GM19193 (cell line): Measurements from ENCODE around the gene LPO.

Experiments used
- POLR2A ChIP-seq: IDR thresholded peaks from 4 replicates; pipeline ENCODE4 v1.6.1; 2011; ENCODE audit not compliant: insufficient read depth, insufficient read length; ENCODE audit errors: extremely low read depth

The LPO gene

DNA sequence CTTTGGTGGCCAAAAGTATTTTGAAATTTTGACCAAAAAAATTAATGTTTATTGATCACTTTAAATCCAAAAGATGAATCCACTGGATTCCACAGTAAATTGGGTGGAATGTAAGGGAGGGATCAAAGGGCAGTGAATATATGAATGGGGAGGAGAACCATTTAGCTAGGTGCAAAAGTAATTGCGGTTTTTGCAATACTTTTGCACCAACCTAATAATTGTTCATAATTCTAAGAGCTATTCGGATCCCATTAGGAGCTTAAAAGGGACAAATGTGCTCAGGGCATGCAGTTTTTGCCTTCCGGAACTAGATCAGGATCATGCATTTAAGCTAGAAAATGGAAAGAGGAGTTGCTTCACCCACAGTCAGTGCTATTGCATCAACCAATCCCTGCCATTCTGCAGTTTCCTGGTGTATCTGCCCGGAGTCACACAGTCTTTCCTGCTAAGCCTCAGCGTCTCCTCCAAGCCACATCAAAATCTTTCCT, at the start of gene LPO:
LPO (plus strand) TSS at position 438 of the 488 bp plus-strand sequence. CDS start 4,396 bp downstream, outside the sequence.
- no peak for TF ChIP-seq POLR2A

DNA sequence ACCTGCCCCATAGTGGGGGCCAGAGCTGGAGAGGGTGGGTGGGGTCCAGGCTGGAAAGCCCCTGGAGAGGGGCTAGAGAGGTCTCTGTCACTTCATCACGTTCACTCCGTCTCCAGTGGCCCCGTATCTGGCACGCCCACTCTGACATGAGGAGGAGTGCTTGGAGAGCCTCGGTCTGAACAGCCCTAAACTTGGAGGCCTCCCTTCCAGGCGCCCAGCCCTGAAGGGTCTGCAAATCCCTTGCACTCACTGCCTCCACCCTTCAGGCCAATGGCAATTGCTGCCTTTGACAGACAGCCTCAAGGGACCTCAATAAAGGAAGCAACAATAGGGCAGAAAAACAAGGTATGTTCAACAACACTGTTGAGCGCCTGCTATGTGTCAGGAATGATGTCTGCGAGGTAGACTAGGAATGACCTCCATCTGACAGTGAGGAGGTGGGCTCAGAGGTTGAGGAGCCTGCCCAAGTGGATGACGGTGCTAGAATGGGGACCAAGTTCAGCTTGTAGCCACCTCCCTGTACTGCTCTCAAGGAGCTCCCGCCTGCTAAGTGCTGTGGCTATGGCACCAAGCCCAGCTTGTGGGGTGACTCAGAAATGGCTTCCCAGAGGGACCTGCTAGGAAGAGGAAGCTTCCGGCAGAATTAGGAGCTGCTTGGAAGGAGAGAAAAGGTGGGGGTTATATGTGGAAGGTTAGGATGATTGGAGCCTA, 48.8 kb upstream of the LPO start:
- no peak for TF ChIP-seq POLR2A

DNA sequence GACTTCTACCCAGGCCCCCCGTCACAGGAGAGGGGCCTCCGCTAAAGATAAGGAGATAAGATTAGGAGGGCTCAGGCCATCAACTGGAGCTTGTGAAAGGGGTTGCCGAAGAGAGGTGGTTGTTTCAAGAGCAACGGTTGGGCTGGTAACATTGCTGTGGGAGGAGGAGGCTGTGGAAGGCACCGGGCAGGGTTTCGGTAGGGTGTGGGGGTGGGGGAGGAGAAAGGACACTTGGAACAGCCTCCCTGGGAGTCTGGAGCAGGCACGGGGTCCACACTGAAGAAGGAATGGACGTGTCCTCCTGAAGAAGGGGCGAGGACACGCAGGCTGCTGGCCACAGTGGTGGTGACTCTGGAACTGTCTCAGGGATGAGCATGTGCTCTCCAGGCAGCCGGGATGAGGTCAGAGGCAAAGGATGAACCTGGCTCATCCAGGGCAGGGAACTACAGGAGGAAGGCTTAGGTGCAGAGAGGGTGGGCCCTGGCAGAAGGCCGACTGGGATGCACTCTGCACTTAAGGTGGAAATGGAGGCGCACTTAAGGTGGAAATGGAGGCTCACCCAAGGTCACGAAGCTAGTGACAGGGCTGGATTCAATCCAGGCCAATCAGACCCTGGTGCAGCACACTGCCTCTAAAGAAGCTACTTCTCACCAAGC, 47.0 kb upstream of the LPO start:
- no peak for TF ChIP-seq POLR2A

DNA sequence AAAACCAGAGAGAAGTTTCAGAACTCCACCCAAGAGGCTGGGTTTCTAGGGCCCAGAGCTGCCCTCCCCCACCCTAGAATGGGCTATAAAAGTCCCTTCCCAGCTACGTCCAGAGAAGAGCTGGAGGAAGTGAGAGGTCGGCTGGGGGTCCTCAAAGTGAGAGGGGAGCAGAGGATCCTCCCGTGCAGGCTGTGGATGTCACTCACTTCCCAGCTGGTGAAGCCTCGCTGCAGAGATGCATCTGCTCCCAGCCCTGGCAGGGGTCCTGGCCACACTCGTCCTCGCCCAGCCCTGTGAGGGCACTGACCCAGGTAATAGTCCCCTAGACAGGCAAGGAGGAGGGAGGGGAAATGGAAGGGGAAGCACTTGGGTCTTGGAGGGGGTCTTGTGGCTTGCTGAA, 45.8 kb upstream of the LPO start, which contains the start of gene EPX:
EPX (plus strand) TSS at position 115 of the 400 bp plus-strand sequence; CDS start at position 236, 121 bp downstream.
- no peak for TF ChIP-seq POLR2A

DNA sequence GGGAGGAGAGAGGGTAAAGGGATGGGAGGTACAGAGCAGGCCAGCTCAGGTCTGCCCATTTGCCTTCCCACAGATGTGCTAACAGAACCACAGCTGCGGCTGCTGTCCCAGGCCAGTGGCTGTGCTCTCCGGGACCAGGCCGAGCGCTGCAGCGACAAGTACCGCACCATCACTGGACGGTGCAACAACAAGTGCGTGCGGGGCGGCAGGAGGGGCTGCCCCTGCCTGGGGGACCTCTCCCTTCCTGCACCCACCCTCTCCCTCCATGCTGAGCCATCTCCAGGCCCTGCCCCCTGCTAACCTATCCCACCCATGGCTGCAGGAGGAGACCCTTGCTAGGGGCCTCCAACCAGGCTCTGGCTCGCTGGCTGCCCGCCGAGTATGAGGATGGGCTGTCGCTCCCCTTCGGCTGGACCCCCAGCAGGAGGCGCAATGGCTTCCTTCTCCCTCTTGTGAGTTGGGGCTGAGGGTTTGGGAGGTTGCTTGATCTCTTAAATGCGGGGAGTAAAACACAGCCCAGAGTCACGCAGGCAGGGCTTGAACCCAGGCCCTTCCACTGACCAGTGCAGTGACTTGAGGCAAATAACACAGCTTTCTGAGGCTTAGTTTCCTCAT, 44.6 kb upstream of the LPO start:
- TF ChIP-seq POLR2A = no peak

DNA sequence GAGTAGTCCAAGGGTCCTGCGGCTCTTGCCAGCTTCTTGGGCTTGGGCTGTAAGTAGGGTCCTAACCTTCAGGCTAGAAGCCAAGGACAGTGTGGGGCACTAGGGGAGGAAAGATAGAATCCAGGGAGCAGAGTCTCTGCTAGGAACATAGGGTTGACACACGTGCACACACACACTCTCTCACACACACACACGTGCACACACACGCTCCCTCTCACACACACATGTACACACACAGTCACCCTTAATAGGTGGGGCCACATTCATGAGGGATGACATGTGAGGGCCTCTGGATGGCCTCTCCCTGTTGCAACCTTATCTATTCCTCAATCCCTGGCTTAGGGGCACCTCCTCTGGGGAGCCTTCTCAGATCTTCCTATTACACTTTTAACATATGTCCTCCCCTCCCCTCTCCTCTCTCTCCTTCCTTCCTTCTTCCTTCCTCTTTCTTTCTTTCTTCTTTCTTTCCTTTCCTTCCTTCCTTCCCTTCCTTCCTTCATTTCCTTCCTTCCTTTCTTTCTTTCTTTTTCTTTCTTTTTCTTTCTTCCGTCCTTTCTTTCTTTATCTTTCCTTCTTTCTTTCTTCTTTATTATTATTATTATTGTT, 42.8 kb upstream of the LPO start:
- TF ChIP-seq POLR2A = no peak

DNA sequence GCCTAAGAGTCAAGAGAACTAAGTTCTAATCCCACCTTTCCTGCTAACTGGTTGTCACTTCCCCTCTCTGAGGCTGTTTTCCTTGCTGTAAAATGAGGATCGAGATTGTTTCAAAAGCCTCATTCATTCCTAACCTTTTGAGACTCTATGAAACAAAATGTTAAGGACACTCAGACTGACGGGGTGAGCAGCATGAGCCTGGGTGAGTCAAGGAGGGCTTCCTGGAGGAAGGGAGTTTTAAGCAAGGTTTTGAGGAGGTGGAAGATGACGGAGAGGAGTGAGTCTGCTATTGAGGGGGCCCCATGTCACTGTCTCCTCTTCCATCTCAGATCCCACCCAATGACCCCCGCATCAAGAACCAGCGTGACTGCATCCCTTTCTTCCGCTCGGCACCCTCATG, 41.8 kb upstream of the LPO start:
- no peak for TF ChIP-seq POLR2A

DNA sequence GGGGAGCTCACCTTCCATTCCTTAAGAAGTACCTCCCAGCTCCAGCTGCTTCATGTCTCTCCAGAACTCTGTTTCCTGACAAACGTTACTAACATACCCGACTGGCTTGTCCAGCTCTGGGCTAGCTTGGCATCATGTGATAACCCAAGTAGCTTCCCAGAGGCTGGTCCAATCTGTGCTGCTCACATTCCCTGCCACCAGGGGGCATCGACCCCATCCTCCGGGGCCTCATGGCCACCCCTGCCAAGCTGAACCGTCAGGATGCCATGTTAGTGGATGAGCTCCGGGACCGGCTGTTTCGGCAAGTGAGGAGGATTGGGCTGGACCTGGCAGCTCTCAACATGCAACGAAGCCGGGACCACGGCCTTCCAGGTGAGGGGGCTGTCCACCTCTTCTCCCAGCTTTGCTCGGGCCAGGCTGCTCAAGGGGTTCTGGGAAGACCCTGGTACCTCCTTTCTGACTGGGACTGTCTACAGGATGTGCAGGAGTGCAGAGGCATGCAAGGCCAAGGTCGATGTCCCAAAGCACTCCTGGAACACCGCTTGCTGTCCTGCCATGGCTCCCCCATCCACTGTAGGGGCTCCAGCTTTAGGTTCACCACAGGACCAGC, 38.3 kb upstream of the LPO start:
- TF ChIP-seq POLR2A = no peak

DNA sequence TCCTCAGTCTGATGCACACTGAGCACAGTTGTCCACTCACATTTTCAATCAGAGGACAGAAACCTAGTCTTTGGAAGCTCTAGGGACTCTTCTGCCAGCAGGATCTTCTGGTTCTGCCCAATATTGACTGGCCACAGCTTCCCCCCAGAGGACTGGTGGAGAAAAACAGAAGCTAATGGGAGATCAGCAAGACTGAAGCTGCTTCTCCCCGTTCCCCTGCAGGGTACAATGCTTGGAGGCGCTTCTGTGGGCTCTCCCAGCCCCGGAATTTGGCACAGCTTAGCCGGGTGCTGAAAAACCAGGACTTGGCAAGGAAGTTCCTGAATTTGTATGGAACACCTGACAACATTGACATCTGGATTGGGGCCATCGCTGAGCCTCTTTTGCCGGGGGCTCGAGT, 35.5 kb upstream of the LPO start:
- no peak for TF ChIP-seq POLR2A

DNA sequence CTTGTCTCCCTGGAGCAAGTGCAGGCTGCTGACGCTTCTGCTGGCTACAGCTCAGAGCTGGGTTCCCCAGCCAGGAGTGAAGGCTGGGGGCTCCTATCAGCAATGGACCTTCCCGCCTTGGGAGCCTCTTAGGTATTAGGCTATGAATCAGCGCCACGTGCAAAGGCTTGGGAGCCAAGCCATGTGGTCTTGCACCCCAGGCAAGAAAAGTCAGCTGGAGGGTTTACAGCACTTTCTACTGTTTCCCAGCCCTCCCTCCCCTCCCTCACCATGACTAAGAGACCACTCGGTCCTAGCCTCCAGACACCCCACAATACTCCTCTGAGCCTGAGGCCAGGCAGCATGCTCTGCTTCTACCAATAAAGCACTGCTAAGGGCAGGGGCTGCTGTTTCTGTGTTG, 33.6 kb upstream of the LPO start:
- TF ChIP-seq POLR2A = no peak

DNA sequence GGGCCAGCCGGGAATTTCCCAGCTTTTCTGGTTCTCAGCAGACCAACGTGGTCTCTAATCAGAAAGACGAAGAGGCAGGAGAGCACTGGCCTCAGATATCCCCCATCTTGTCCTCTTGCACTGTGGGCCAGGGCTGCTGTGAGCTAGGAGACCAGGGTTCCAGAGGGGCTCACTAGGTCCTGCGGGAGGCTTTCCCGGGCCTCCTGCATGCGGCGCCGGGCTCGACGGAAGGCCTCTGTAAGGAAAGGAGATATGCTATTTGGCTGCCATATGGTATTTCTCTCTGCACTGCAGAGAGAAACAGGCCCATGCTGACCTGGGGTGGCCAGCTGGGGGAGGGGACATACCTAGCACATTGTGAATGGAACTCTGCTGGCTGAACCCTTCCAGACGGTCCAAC, 32.4 kb upstream of the LPO start:
- no peak for TF ChIP-seq POLR2A

DNA sequence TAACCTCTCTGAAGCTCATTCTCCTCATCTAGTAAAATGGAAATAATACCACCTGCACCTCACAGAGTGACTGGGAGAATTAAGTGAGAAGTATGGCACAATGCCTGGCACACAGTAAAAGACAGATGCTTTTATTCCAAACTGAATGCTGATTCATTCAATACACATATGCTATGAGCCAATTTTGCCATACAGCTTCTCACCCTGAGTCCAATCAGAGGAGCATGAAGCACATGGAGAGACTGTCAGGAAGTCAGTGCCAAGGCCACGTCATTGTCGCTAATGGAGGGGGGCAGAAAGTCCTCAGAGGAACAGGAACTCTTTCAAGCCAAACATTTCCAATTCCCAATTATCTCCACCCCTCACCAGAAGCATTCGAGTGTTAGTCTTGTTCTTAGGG, 30.9 kb upstream of the LPO start:
- TF ChIP-seq POLR2A = no peak

DNA sequence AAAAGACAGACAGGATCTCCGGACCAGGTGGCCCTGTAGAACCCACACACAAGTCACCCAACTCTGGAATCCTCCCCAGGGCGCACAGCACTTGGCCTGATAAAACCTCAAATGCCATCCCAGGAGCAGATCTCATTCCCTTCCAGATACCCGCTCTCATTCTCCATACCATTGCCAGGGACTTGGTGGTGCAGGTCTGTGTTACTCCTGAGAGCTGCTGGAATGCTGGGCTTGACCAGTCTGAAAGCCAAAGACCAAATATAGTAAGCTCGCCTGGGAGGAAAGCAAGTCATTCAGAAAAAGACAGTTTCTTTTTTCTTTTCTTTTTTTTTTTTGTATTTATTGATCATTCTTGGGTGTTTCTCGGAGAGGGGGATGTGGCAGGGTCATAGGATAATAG, 30.0 kb upstream of the LPO start:
- TF ChIP-seq POLR2A = no peak

DNA sequence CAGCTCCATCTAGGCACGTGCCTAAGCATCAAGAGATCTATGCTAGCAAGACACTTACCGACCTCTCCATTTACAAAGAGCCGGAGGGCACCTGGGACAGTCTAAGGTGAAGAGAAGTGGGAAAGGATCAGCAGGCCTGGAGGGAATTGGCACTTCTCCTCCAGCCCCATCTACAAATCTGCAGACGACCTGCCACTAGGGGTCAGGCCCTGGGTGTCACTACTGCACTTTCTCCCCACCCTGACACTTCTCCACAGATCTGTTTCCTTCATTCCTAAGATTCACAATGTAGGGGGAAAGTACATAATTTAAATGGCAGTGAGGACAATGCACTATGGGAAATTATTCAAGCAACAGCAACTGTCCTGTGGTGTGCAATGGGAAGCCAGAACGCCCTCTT, 27.5 kb upstream of the LPO start:
- TF ChIP-seq POLR2A = no peak

DNA sequence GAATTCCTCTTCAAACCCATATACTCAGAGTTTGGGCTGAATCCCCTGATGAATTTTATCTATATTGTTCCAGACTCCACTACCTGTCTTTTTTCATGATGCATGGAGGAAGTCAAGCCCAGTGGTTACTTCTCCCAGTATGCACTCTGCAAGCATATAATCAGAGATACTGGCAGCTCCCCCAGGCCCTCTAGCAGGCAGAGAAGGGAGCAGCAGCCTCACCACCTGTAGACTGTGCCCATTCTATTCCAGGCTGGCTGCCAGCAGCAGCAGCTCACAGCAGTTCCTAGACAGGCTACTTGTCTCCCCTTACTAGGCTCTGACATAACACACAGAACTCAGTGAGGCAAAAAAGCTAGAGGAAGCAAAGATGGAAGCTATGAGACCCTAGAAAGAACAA, 22.7 kb upstream of the LPO start:
- TF ChIP-seq POLR2A = no peak
